T-helper 17 cell (primary cell): ENCODE measurements around the gene KCTD20. TPM values are rescaled to one million over a fixed set of nuclear protein-coding genes. Genes with fewer than 3 reads are reported as not detected.

Experiments
- ATAC-seq: fragments of 150-1000 bp; cut with Tn5 transposase; 2 replicates; pipeline ENCODE4 v1.10.0; 2021; ENCODE audit warnings: mild to moderate bottlenecking, moderate library complexity
- DNase-seq, 3 donors: peaks; one replicate each; pipeline versions ENCODE4 v3.0.0 to v3.0.0-alpha.2; 2020 to 2021
- H3K9me3 ChIP-seq: one replicate; pipeline ENCODE4 v1.7.0; 2013; ENCODE audit warnings: low read length, mild to moderate bottlenecking; ENCODE audit not compliant: control insufficient read depth, poor library complexity, severe bottlenecking
- H3K27ac Mint-ChIP-seq: one replicate; pipeline ENCODE4 v1.8.0; 2022; ENCODE audit warnings: mild to moderate bottlenecking, moderate library complexity, mixed read lengths
- H3K27me3 Mint-ChIP-seq: one replicate; pipeline ENCODE4 v1.8.0; 2022; ENCODE audit warnings: mixed read lengths
- H3K36me3 Mint-ChIP-seq: one replicate; pipeline ENCODE4 v1.8.0; 2022; ENCODE audit warnings: low read depth, mixed read lengths
- H3K4me1 Mint-ChIP-seq: one replicate; pipeline ENCODE4 v1.8.0; 2022; ENCODE audit warnings: mild to moderate bottlenecking, mixed read lengths
- H3K4me3 Mint-ChIP-seq: one replicate; pipeline ENCODE4 v1.8.0; 2022; ENCODE audit warnings: mild to moderate bottlenecking, moderate library complexity, mixed read lengths
- total RNA-seq, 4 donors: library from RNA in 2 of 4; stranded (reverse) in 2 of 4; gene quantifications; one replicate each; pipeline ENCODE4 v1.2.3 and lab custom pipeline; 2022 to 2026

KCTD20 gene
- total RNA-seq, 2 donors from 2014 or later: 31.3 to 54.1 TPM

- Mint-ChIP-seq H3K36me3 (no peaks in the 10 kb centered on the region), H3K27me3 (no peaks in the 10 kb centered on the region), H3K4me3 (no peak overlapping the region), H3K4me1 (peaks cover 26% of the 10 kb centered on the region), H3K27ac (peak overlapping the region; percentile 39)
- no peak for DNase-seq
- H3K9me3 ChIP-seq: no peaks in the 10 kb centered on the region
- no peak for ATAC-seq
These were observed 67.6 kb downstream of the KCTD20 start for GRCh38 chr6:36510365-36510764.

DNA sequence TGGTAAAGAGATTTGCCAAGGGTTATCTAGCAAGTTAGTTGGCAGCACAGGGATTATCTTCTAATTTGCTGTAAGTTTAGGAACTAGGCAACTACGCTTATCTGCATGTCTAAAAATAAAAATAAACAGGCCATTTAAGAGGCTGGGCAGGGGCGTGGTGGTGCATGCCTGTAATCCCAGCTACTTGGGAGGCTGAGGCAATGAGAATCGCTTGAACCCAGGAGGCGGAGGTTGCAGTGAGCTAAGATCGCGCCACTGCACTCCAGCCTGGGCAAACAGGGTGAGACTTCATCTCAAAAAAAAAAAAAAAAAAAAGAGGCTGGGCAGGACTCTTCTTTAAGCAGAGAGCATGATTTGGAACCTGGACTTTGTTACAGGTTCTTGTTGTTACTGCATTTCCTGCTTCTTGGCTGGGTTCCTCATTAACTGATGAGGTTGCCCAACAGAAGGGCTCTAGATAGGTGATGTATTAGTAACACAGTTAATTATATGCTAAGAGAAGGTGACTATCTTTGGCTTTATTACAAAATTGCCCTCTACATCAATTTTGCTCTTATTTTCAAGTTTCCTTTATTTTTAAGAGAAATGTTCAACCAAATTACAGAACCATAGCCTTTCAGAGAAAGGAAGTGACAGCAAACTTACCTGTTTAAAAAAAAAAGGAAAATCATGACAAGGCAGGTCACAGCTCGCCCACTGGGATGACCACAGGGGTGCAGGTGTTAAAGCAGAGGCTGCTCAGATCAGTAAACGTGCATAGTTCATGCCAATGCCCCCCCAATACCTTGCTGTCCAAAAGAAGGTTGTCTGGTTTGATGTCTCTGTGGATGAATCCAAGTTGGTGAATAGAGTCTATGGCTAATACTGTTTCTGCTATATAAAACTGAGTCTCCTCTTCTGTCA is 72.0 kb downstream of the KCTD20 start:
- no peak overlapping the region for H3K27ac Mint-ChIP-seq
- no peaks in the 10 kb centered on the region for H3K9me3 ChIP-seq
- no peak overlapping the region for H3K4me3 Mint-ChIP-seq
- DNase-seq (no peak), ATAC-seq (no peak)
- H3K4me1 Mint-ChIP-seq: peaks cover 9% of the 10 kb centered on the region
- H3K36me3 Mint-ChIP-seq: no peaks in the 10 kb centered on the region
- no peaks in the 10 kb centered on the region for H3K27me3 Mint-ChIP-seq

DNA sequence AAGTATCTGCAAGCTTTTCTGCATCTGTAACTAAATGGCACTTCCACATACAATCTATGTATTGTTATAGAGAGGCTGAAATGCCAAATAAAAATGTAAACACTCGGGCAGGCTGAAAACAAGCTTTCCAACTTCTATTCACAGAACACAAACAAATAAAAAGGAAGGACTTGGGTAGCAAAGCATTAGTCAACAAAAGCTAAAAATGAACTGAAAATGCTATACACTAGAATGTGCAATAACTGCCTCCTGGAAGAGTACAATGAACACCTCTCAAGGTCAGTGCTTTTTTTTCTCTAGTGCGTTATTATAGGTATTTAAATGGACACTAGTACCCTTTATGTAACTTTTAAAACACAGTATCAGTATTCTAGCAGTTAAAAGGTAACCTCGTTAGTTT is 73.0 kb downstream of the KCTD20 start:
- no peak for ATAC-seq
- no peaks in the 10 kb centered on the region for H3K36me3 Mint-ChIP-seq

GRCh38 chr6:36516559-36516958 is 73.8 kb downstream of the KCTD20 start:
- DNase-seq (no peak), ATAC-seq (no peak)
- Mint-ChIP-seq H3K27ac (peak overlapping the region; percentile 69), H3K36me3 (no peaks in the 10 kb centered on the region), H3K4me3 (no peak overlapping the region), H3K4me1 (peaks cover 7% of the 10 kb centered on the region), H3K27me3 (no peaks in the 10 kb centered on the region)
- H3K9me3 ChIP-seq: no peaks in the 10 kb centered on the region

More for the DNA sequence above, 73.0 kb downstream of the KCTD20 start:
- Mint-ChIP-seq H3K4me3 (no peak overlapping the region), H3K27me3 (no peaks in the 10 kb centered on the region), H3K27ac (peak overlapping the region; percentile 69), H3K4me1 (peaks cover 7% of the 10 kb centered on the region)
- no peak for DNase-seq
- H3K9me3 ChIP-seq: no peaks in the 10 kb centered on the region

DNA sequence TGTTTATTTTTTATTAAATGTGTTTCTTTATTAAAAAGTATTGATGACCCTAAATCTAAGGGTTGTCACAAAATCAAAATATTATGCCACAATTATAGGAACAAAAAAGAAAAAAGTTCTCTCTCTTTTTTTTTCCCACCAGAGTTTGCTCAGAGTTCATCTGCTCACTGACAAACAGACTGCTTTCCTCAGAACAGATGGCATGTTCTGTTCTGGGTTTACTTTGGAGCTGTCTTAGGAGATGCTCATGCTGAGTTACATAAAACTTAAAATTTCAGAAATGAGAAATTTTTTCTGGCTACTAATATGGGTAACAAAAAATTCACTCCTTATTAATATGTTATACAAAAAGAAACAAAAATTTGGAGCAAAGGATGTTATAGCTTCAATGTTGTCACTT is 74.2 kb downstream of the KCTD20 start:
- DNase-seq: no peak
- no peak for ATAC-seq
- no peaks in the 10 kb centered on the region for H3K27me3 Mint-ChIP-seq
- H3K4me3 Mint-ChIP-seq: no peak overlapping the region
- H3K27ac Mint-ChIP-seq: peak overlapping the region; percentile 69
- peaks cover 7% of the 10 kb centered on the region for H3K4me1 Mint-ChIP-seq
- no peaks in the 10 kb centered on the region for H3K36me3 Mint-ChIP-seq
- H3K9me3 ChIP-seq: no peaks in the 10 kb centered on the region

GRCh38 chr6:36517408-36517807 is 74.6 kb downstream of the KCTD20 start:
- H3K9me3 ChIP-seq: no peaks in the 10 kb centered on the region
- H3K36me3 Mint-ChIP-seq: no peaks in the 10 kb centered on the region
- H3K27ac Mint-ChIP-seq: peak overlapping the region; percentile 69
- no peak for ATAC-seq
- no peaks in the 10 kb centered on the region for H3K27me3 Mint-ChIP-seq
- DNase-seq: no peak
- H3K4me3 Mint-ChIP-seq: no peak overlapping the region
- peaks cover 7% of the 10 kb centered on the region for H3K4me1 Mint-ChIP-seq

- no peaks in the 10 kb centered on the region for H3K9me3 ChIP-seq
- ATAC-seq: no peak
- Mint-ChIP-seq H3K27me3 (no peaks in the 10 kb centered on the region), H3K4me3 (no peak overlapping the region), H3K4me1 (peaks cover 7% of the 10 kb centered on the region), H3K36me3 (peaks cover 4% of the 10 kb centered on the region), H3K27ac (peak overlapping the region; percentile 69)
- DNase-seq: no peak
These were observed 76.6 kb downstream of the KCTD20 start for GRCh38 chr6:36519352-36519751.

GRCh38 chr6:36523451-36523850 is 80.7 kb downstream of the KCTD20 start:
- peaks cover 22% of the 10 kb centered on the region for H3K4me1 Mint-ChIP-seq
- ATAC-seq (no peak), DNase-seq (no peak)
- H3K27me3 Mint-ChIP-seq: no peaks in the 10 kb centered on the region
- H3K27ac Mint-ChIP-seq: peak overlapping the region; percentile 89
- no peaks in the 10 kb centered on the region for H3K9me3 ChIP-seq
- H3K4me3 Mint-ChIP-seq: no peak overlapping the region
- H3K36me3 Mint-ChIP-seq: peaks cover 8% of the 10 kb centered on the region

DNA sequence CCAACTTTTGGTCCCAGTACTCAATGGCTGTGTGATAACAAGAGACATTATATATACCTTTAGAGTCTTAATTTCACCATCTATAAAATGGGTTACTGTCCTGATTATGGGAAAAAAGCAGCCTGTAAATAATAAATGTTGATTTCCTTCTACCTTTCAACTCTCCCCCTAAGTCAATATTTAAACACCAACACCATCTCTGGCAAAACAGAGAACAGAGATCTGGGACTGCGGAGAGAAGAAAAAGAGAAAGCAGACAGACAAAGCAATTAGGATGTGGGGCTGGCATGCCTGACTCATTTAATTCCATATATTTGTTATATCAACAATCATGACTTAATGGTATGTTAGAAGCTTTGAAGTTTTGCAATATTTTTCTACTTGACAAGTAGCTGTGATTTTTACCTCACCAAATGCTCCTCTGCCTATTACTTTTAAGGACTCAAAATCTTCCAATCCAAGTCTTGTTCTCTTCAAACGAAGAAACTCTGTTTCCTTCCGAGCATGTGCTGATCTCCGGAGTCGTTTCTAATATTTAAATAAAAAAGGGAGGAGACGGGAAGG is 81.2 kb downstream of the KCTD20 start:
- peaks cover 8% of the 10 kb centered on the region for H3K36me3 Mint-ChIP-seq
- ATAC-seq (no peak), DNase-seq (no peak)
- H3K9me3 ChIP-seq: no peaks in the 10 kb centered on the region
- H3K4me1 Mint-ChIP-seq: peaks cover 20% of the 10 kb centered on the region
- no peaks in the 10 kb centered on the region for H3K27me3 Mint-ChIP-seq
- H3K4me3 Mint-ChIP-seq: no peak overlapping the region
- H3K27ac Mint-ChIP-seq: peak overlapping the region; percentile 89

DNA sequence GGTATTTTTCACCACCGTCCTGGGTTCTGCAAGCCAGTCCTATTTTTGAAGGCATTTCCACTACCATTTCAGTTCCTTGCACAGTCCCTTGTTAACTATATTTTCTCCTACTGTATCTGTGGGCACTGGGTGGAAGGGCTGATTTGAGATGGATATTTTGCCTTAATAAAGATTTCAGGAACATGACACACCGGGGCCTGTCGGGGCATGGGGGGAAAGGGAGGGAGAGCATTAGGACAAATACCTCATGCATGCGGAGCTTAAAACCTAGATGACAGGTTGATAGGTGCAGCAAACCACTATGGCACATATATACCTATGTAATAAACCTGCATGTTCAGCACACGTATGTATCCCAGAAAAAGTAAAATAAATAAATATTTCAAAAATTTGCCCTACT is 82.1 kb downstream of the KCTD20 start:
- Mint-ChIP-seq H3K4me3 (no peak overlapping the region), H3K27ac (peak overlapping the region; percentile 89), H3K36me3 (peaks cover 8% of the 10 kb centered on the region), H3K4me1 (peaks cover 26% of the 10 kb centered on the region), H3K27me3 (no peaks in the 10 kb centered on the region)
- no peak for ATAC-seq
- DNase-seq: no peak
- no peaks in the 10 kb centered on the region for H3K9me3 ChIP-seq

DNA sequence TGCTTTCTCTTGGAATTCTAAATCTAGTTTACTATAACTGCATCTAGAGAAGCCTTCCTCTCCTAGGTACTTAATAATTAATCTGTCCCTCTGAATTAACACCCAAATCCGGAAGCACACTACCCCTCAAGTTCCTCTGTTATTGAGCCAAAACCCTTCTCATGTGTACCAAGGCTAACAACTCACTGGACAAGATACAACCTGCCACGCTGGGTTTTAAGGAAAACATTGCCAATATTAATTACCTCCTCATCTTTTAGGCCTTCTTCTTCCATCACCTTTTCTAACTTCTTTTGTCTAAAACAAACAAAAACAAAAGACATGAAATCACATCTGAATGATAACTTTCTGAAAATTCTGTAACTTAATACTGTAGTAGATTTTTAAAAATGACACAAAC is 82.5 kb downstream of the KCTD20 start:
- H3K27ac Mint-ChIP-seq: peak overlapping the region; percentile 89
- no peak for DNase-seq
- no peak for ATAC-seq
- no peaks in the 10 kb centered on the region for H3K9me3 ChIP-seq
- H3K4me1 Mint-ChIP-seq: peaks cover 26% of the 10 kb centered on the region
- peaks cover 8% of the 10 kb centered on the region for H3K36me3 Mint-ChIP-seq
- H3K27me3 Mint-ChIP-seq: no peaks in the 10 kb centered on the region
- H3K4me3 Mint-ChIP-seq: no peak overlapping the region

DNA sequence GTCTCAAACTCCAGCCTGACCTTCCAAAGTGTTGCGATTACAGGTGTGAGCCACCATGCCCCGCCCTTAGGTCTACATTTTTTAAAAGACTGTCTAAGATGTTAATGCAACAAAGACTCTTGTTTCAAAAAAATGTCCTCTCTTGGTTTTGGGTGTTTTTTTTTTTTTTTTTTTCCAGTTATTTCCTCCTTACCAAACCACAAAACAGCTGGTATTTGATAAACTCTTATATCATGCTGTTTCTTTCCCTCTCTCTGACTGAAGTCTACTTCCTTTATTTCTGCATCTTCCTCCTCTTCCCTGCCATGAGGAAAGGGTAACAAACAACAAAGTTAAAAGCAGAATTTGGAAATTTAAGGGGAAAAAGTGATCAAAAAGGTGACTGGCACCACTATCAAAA is 83.3 kb downstream of the KCTD20 start:
- peak overlapping the region; percentile 89 for H3K27ac Mint-ChIP-seq
- DNase-seq: no peak
- H3K36me3 Mint-ChIP-seq: peaks cover 8% of the 10 kb centered on the region
- ATAC-seq: no peak
- no peaks in the 10 kb centered on the region for H3K27me3 Mint-ChIP-seq
- H3K4me1 Mint-ChIP-seq: peaks cover 26% of the 10 kb centered on the region
- H3K9me3 ChIP-seq: no peaks in the 10 kb centered on the region
- H3K4me3 Mint-ChIP-seq: no peak overlapping the region

DNA sequence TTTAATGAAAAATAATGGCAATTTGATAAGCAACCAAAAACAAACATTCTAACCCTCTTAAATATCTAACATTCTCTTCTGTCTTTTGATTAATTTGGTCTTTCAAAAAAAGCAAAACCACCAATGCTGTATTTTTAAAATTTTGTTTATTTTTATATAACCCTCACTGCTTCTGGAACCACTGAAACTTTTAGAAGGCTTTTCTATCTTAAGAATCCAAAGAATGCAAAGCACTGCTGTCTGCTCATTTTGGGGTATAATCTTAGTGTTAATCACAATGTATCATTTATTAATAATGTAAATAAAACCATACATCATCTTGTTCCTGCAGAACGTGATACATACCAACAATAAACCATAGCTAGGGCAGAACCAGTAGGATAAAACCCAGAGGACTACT is 90.5 kb downstream of the KCTD20 start:
- Mint-ChIP-seq H3K27me3 (no peaks in the 10 kb centered on the region), H3K4me3 (no peak overlapping the region), H3K36me3 (peaks cover 5% of the 10 kb centered on the region), H3K4me1 (peaks cover 34% of the 10 kb centered on the region), H3K27ac (peak overlapping the region; percentile 67)
- no peak for ATAC-seq
- DNase-seq: no peak
- H3K9me3 ChIP-seq: no peaks in the 10 kb centered on the region
